ENCODE results near the gene CLCF1.
"Not testable (repeated sequence)": the region's sequence is repeated elsewhere in the genome, so short reads cannot be mapped to it uniquely, and the experiment has no call there.

CLCF1 gene

GRCh38 chr11:67408437-67409200, 35.2 kb upstream of the CLCF1 start:
- no peak for DNase-seq

GRCh38 chr11:67407688-67408163, 34.3 kb upstream of the CLCF1 start:
- no peak for DNase-seq

- no peak for DNase-seq
Measured at GRCh38 chr11:67406969-67407687, 33.7 kb upstream of the CLCF1 start.

GRCh38 chr11:67406420-67406968, 33.1 kb upstream of the CLCF1 start:
- DNase-seq, result no peak

- DNase-seq, result no peak
Measured at GRCh38 chr11:67405688-67406339, 32.4 kb upstream of the CLCF1 start.

- DNase-seq, result no peak
Measured at GRCh38 chr11:67405196-67405567, 31.8 kb upstream of the CLCF1 start.

- DNase-seq, result no peak
Measured at GRCh38 chr11:67404515-67405195, 31.3 kb upstream of the CLCF1 start.

- not testable (repeated sequence) for DNase-seq
Measured at GRCh38 chr11:67403085-67403484, 29.7 kb upstream of the CLCF1 start.

GRCh38 chr11:67402192-67402839, 28.9 kb upstream of the CLCF1 start:
- DNase-seq, result peak; percentile 72

- DNase-seq, result peak; percentile 70
Measured at GRCh38 chr11:67401495-67402191, 28.2 kb upstream of the CLCF1 start, which contains the start of gene PPP1CA. Gene PPP1CA (minus strand): TSS chr11:67401858. CDS start chr11:67401782, 76 bp downstream.

- DNase-seq, result no peak
Measured at GRCh38 chr11:67400942-67401494, 27.6 kb upstream of the CLCF1 start.

- no peak for DNase-seq
Measured at GRCh38 chr11:67400251-67400941, 27.0 kb upstream of the CLCF1 start.

- DNase-seq, result no peak
Measured at GRCh38 chr11:67398661-67399563, 25.5 kb upstream of the CLCF1 start.

GRCh38 chr11:67397986-67398660, 24.7 kb upstream of the CLCF1 start:
- no peak for DNase-seq

GRCh38 chr11:67397536-67397935, 24.1 kb upstream of the CLCF1 start:
- DNase-seq, result no peak

GRCh38 chr11:67396587-67397389, 23.4 kb upstream of the CLCF1 start:
- no peak for DNase-seq

- DNase-seq, result no peak
Measured at GRCh38 chr11:67396259-67396581, 22.8 kb upstream of the CLCF1 start.
